ENCODE data around the gene STK16. TPM values are rescaled to one million over a fixed set of nuclear protein-coding genes. Genes with fewer than 3 reads are reported as not detected.

The STK16 gene
- total and polyA plus RNA-seq, 2 of the 13 experiments (the other 11 are each of a cell fraction or from before 2014, with no cell fraction given): 28.0 to 50.9 TPM

- TF ChIP-seq SP2 (CRISPR knock-in tag; IDR thresholded peaks at IDR 0.05) (no peak), NR2F2 (IDR thresholded peaks at IDR 0.05; ENCODE audit: borderline replicate concordance, low read depth) (0 out of 2 replicates have a peak, but pooled peaks have one; percentile 7), DPF2 (CRISPR knock-in tag; IDR thresholded peaks at IDR 0.05; ENCODE audit: borderline replicate concordance, low read depth) (no peak), AKAP8 (CRISPR knock-in tag; IDR thresholded peaks at IDR 0.05) (0 out of 2 replicates have a peak, but pooled peaks have one; percentile 13), ZNF543 (CRISPR knock-in tag; IDR thresholded peaks at IDR 0.05) (no peak), ATF3 (CRISPR knock-in tag; IDR thresholded peaks at IDR 0.05) (no peak), CEBPZ (IDR thresholded peaks at IDR 0.05; ENCODE audit: low read length) (no peak), ZNF431 (CRISPR knock-in tag; IDR thresholded peaks at IDR 0.05; ENCODE audit: borderline replicate concordance, low read depth) (0 out of 2 replicates have a peak, but pooled peaks have one; percentile 8), ZBTB21 (CRISPR knock-in tag; IDR thresholded peaks at IDR 0.05) (no peak), AFF4 (CRISPR knock-in tag; IDR thresholded peaks at IDR 0.05) (no peak; the same call in 1 of the 2 replicates), ARNT (IDR thresholded peaks at IDR 0.05) (no peak), ZNF24 (IDR thresholded peaks at IDR 0.05) (no peak), ZBTB38 (CRISPR knock-in tag; IDR thresholded peaks at IDR 0.05) (no peak)
- TF ChIP-seq, protein P1, sequence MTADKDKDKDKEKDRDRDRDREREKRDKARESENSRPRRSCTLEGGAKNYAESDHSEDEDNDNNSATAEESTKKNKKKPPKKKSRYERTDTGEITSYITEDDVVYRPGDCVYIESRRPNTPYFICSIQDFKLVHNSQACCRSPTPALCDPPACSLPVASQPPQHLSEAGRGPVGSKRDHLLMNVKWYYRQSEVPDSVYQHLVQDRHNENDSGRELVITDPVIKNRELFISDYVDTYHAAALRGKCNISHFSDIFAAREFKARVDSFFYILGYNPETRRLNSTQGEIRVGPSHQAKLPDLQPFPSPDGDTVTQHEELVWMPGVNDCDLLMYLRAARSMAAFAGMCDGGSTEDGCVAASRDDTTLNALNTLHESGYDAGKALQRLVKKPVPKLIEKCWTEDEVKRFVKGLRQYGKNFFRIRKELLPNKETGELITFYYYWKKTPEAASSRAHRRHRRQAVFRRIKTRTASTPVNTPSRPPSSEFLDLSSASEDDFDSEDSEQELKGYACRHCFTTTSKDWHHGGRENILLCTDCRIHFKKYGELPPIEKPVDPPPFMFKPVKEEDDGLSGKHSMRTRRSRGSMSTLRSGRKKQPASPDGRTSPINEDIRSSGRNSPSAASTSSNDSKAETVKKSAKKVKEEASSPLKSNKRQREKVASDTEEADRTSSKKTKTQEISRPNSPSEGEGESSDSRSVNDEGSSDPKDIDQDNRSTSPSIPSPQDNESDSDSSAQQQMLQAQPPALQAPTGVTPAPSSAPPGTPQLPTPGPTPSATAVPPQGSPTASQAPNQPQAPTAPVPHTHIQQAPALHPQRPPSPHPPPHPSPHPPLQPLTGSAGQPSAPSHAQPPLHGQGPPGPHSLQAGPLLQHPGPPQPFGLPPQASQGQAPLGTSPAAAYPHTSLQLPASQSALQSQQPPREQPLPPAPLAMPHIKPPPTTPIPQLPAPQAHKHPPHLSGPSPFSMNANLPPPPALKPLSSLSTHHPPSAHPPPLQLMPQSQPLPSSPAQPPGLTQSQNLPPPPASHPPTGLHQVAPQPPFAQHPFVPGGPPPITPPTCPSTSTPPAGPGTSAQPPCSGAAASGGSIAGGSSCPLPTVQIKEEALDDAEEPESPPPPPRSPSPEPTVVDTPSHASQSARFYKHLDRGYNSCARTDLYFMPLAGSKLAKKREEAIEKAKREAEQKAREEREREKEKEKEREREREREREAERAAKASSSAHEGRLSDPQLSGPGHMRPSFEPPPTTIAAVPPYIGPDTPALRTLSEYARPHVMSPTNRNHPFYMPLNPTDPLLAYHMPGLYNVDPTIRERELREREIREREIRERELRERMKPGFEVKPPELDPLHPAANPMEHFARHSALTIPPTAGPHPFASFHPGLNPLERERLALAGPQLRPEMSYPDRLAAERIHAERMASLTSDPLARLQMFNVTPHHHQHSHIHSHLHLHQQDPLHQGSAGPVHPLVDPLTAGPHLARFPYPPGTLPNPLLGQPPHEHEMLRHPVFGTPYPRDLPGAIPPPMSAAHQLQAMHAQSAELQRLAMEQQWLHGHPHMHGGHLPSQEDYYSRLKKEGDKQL (CRISPR knock-in tag; IDR thresholded peaks at IDR 0.05; ENCODE audit: low read depth): no peak
These were observed 38.0 kb upstream of the STK16 start (continued) for GRCh38 chr2:219207134-219207883.
